NOMO-1 (cell line): Measurements from ENCODE around the gene XRRA1.
"Not testable (repeated sequence)": the region's sequence is repeated elsewhere in the genome, so short reads cannot be mapped to it uniquely, and the experiment has no call there.

Source experiments
- DNase-seq, 2 experiments: peaks; one replicate each; lab custom pipeline; 2025; ENCODE audit not compliant: unreplicated experiment in 2 of 2; lab: John Stamatoyannopoulos, UW

Gene XRRA1

DNA sequence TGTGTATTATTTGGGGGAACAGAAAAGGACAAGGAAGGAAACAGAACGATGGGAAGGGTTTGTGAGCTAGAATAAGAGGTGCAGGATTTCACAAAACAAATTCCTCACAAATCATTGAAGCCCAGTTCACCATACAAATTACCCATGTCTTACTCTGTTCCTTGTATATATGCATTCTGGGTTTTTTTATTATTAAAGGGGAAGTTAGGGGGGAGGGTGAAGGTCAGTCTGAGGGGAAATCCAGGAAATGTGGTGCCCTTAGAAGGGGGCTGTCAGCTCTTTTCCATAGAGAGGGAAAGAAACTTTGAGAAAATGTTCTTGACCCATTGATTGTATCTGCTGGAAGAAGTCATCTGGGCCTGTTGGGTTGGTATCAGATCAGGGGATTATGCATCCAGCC, 109.4 kb downstream of the XRRA1 start:
- no peak for DNase-seq

DNA sequence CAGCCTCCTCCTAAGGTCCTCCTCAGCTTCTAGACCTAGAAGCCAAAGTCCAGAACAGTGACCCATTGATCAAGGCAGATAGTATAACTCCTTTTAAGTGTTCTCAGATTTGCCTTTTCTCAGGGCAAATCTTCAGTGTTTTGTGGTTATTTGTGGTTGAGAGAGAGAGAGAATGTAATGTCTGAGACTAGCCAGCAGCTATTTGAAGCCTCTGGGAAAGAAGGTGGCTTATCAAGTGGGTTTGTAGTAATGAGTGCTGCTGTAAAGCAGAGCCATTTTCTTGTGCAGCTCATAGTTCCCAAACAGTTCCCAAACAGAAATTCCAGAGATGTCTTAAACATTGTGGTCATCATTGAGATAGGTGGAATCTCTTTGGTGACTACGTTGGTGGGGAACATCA, 110.7 kb downstream of the XRRA1 start:
- DNase-seq = no peak

GRCh38 chr11:74837191-74837590, 111.7 kb downstream of the XRRA1 start:
- DNase-seq = no peak

DNA sequence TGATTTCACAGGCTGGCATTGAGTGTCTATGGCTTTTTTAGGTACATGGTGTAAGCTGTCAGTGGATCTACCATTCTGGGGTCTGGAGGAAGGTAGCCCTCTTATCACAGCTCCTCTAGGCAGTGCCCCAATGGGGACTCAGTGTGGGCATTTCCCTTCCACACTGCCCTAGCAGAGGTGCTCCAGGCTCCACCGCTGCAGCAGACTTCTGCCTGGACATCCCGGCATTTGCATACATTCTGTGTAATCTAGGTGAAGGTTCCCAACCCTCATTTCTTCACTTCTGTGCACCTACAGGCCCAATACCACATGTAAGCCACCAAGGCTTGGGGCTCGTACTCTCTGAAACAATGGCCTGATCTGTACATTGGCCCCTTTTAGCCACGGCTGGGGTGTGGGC, 122.0 kb downstream of the XRRA1 start:
- DNase-seq = no peak

- not testable (repeated sequence) for DNase-seq
Measured at GRCh38 chr11:74825596-74825995, 123.3 kb downstream of the XRRA1 start.

DNA sequence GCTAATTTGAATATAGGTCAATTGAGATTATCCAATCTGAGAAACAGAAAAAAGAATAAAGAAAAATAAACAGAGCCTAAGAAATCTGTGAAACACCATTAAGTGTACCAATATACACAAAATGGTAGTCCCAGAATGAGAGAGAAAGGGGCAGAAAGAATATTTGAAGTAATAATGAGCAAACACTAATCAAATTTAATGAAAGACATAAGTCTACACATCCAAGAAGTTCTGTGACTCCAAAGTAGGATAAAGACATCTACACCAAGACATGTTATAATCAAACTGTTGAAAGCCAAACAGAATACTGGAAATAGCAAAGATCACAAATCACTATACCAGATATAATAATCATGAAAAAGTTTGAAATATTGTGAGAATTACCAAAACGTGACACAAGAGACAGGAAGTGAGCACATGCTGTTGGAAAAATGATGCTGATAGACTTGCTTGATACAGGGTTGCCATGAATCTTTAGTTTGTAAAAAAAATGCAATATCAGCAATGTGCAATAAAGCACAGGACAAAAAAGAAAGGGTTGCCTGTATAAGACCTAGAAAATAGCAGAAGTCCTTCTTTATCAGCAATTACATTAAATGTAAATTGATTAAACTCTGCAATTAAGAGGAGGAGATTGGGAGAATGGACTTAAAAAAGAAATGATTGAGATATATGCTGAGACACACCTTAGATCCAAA, 124.5 kb downstream of the XRRA1 start:
- no peak for DNase-seq

GRCh38 chr11:74822170-74822569, 126.7 kb downstream of the XRRA1 start:
- no peak for DNase-seq

- no peak for DNase-seq
Measured at GRCh38 chr11:74820763-74821162, 128.1 kb downstream of the XRRA1 start.

DNA sequence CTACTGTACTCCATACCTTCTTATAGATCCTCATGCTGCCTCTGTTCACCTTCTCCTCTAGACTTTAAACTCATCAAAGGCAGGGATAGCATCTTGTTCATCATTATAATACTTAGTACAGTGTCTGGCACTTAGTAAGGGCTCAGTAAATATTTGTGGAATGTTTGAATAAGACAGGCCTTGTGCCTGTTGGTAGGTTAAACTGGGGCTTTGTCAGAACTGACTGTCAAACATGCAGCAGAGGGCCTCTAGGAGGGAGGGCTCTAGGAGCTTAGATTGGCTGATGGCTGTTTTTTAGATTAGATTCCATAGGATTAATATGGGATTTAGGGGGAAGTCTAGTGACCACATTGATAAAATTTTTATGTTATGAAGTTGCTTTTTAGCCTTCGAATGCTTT, 129.5 kb downstream of the XRRA1 start:
- DNase-seq = no peak

DNA sequence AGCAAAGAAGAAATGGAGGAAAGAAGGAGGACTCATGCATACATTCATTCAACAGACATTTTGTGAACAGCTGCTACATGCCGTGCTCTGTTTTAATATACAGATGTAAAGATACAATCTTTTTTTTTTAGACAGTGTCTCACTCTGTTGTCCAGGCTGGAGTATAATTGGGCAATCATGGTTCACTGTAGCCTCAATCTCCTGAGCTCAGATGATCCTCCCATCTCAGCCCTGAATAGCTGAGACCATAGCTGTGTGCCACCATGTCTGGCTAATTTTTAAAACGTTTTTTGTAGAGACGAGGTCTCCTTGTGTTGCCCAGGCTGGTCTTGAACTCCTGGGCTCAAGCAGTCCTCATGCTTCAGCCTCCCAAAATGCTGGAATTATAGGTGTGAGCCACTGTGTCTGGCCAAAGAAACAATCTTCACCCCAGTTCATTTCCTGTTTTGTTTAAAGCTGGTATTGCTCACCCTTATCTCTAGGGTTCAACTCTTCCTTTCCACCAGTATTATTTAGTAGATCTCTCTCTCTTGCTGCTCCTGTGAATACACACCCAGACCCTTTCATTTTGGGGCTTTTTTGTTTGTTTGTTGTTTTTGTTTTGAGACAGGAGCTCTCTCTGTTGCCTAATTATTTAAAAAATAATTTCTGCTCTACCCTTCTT, 130.5 kb downstream of the XRRA1 start:
- no peak for DNase-seq

- DNase-seq = no peak
Measured at GRCh38 chr11:74816664-74817063, 132.2 kb downstream of the XRRA1 start.

DNA sequence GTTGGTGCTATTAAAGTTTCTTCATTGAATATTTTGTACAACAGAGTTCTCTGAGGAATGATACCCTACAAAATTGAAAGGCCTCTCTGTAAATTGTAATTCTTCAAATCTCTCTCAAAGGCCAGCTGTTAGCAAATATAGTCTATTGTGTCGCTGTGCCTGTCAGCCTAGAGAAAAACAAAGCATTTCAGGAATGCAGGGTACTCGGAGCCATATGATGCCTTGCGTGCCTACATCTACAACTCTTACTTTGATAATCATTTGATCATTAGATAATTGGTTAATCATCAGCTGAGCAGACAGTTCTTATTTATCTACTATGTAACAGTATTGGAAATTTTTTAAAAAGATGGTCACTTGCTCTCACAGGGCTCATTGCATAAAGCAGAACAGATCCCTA, 132.9 kb downstream of the XRRA1 start:
- DNase-seq = no peak

DNA sequence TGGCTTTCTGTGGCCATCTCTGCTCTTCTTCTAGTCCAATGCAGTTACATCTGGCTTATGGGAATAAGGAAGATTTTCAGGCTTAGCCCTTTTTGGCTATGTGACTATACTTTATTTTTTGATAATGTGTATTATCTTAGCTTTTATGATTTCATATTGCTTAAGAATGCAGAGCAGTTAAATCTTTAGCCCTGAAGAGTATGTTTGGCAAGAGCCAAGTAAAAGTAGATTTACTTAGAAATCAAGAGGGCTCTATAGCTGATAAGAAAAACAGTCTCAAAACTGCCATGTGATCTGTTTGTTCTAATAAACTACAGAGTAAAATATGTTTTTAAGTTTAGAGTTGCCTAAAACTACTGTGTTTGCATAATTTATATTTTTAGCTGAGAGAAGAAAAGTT, 139.1 kb downstream of the XRRA1 start:
- DNase-seq = no peak

DNA sequence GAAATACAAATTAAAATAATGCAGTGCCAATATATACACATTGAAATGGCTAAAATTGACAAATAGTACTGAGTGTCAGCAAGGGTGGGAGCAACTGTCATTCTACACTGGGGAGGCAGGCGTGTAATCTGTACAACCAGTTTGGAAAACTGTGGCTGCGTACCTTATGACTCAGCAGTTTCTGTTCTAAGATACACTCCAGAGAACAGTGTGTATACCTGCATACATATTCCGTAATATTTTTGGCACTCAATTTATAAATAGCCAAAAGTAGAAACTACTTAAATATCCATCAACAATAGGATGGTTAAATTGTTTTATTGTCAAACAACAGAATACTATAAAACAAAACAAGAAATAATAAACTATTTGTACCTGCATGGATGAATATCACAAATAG, 142.6 kb downstream of the XRRA1 start:
- DNase-seq = no peak

- DNase-seq = no peak
Measured at GRCh38 chr11:74791333-74792100, 157.4 kb downstream of the XRRA1 start.
